Fibroblast of the aortic adventitia (primary cell): ENCODE results near the gene GUCY2C. TPM values are rescaled to one million over a fixed set of nuclear protein-coding genes. Genes with fewer than 3 reads are reported as not detected.
A peak's percentile ranks its signal among the peaks of the same experiment; 100 is the strongest.

ENCODE experiments used
- DNase-seq: peaks from one replicate; pipeline ENCODE4 v3.0.0-alpha.2; 2010; ENCODE audit warnings: low read depth
- H3K4me3 ChIP-seq: 2 replicates; pipeline ENCODE4 v1.5.1; 2011; ENCODE audit warnings: low read depth, mild to moderate bottlenecking, control low read depth, low read length, moderate library complexity
- CTCF ChIP-seq: IDR thresholded peaks from 2 replicates; pipeline ENCODE4 v1.5.1; 2011; ENCODE audit warnings: mild to moderate bottlenecking, low read length, control low read depth, inconsistent platforms; ENCODE audit not compliant: insufficient read depth
- total RNA-seq: library from RNA; depleted of rRNA; stranded (reverse); fragments of >200 nt; gene quantifications from 2 replicates; pipeline ENCODE4 v1.2.3, GENCODE V29; 2012; ENCODE audit warnings: low replicate concordance

Gene GUCY2C
- total RNA-seq, 1 donor, result not detected

- DNase-seq, result no peak
- H3K4me3 ChIP-seq, result no peak overlapping the region
- no peak for TF ChIP-seq CTCF
Measured at GRCh38 chr12:14570231-14570630, 126.2 kb downstream of the GUCY2C start.

GRCh38 chr12:14567351-14568162 lies 128.8 kb downstream of the GUCY2C start, which contains the start of gene PLBD1:
Gene PLBD1, minus strand, starts transcription at chr12:14567883. Its CDS starts 187 bp downstream, at chr12:14567696.
- peak within 1 kb of the TSS; percentile 53 for H3K4me3 ChIP-seq
- no peak for TF ChIP-seq CTCF
- peak; percentile 52 for DNase-seq

GRCh38 chr12:14564336-14564959 lies 132.0 kb downstream of the GUCY2C start:
- no peak for TF ChIP-seq CTCF
- DNase-seq, result peak; percentile 1

GRCh38 chr12:14563046-14563445 lies 133.4 kb downstream of the GUCY2C start:
- no peak for DNase-seq
- no peak overlapping the region for H3K4me3 ChIP-seq
- no peak for TF ChIP-seq CTCF

More at GRCh38 chr12:14564336-14564959, 132.0 kb downstream of the GUCY2C start:
- no peak overlapping the region for H3K4me3 ChIP-seq

Other genes starting within 250 kb of the GUCY2C start
- 2.4 and 3.4 TPM in 2 replicates for gene PLBD1, start 128.7 kb downstream of the GUCY2C start, total RNA-seq
- 6.3 and 15.9 TPM in 2 replicates for gene WBP11, start 106.9 kb upstream of the GUCY2C start, total RNA-seq
- gene C12orf60, start 107.1 kb upstream of the GUCY2C start, total RNA-seq, result 0.65 and 0.99 TPM in 2 replicates
- gene SMCO3, start 117.6 kb upstream of the GUCY2C start, total RNA-seq, result 0.09 TPM in 1 of 2 replicates, not detected in the other
- 0.36 TPM in 1 of 2 replicates, not detected in the other for gene ART4, start 146.9 kb upstream of the GUCY2C start, total RNA-seq
- 223 and 529 TPM in 2 replicates for gene MGP, start 189.3 kb upstream of the GUCY2C start, total RNA-seq
- gene ERP27, start 241.9 kb upstream of the GUCY2C start, total RNA-seq, result 0.18 TPM in 1 of 2 replicates, not detected in the other